GM12891 (cell line): ENCODE results near the gene ZSWIM6.

Experiments used
- POLR2A ChIP-seq: IDR thresholded peaks from 2 replicates; pipeline ENCODE4 v1.6.1; 2011; ENCODE audit warnings: low read depth, low read length, control low read depth
- POLR2AphosphoS5 ChIP-seq: IDR thresholded peaks from 2 replicates; pipeline ENCODE4 v1.6.1; 2011; ENCODE audit warnings: low read depth, low read length, control low read depth
- SPI1 ChIP-seq: IDR thresholded peaks from 2 replicates; pipeline ENCODE4 v1.6.1; 2011; ENCODE audit warnings: low read depth, low read length, control low read depth

GRCh38 chr5:61578858-61579503 is 246.9 kb downstream of the ZSWIM6 start:
- TF ChIP-seq POLR2A (no peak), POLR2AphosphoS5 (no peak), SPI1 (no peak)
